Endothelial cell of umbilical vein (primary cell): ENCODE measurements around the gene PRPF31. TPM values are rescaled to one million over a fixed set of nuclear protein-coding genes. Genes with fewer than 3 reads are reported as not detected.

Source experiments
- BruUV-seq: library from RNA; stranded (reverse); fragments of 400-500 nt; replicated peaks from 2 replicates; lab custom pipeline; 2021; lab: Mats Ljungman, UMichigan
- CTCF ChIA-PET: fragments of 300-600, 350-600 bp; sonication (Branson Sonifier 250); formaldehyde crosslinking; loops from one replicate; lab custom pipeline; 2021; ENCODE audit warnings: antibody characterized with exemption, inconsistent platforms; lab: Charles Lee
- POLR2A ChIA-PET: fragments of 300-600, 350-600 bp; sonication (Branson Sonifier 250); formaldehyde crosslinking; loops from one replicate; lab custom pipeline; 2021; ENCODE audit warnings: antibody characterized with exemption, inconsistent platforms; lab: Charles Lee
- DNase-seq: peaks from one replicate; pipeline ENCODE4 v3.0.0-alpha.2; 2011; ENCODE audit warnings: low read depth, low spot score
- FAIRE-seq: peaks from 2 replicates; lab custom pipeline; 2011; peaks lifted over from hg19 to GRCh38; lab: Jason Lieb, UNC
- H2AFZ ChIP-seq: 2 replicates; pipeline ENCODE4 v1.6.0; 2012; ENCODE audit warnings: low read depth, low read length, control low read depth, inconsistent platforms
- H3K27ac ChIP-seq: 2 replicates; pipeline ENCODE4 v1.5.1; 2011; ENCODE audit warnings: low read depth, mild to moderate bottlenecking, control low read depth, low read length, moderate library complexity; ENCODE audit not compliant: insufficient read depth
- H3K27me3 ChIP-seq, 2 experiments: 2 replicates each; pipeline versions ENCODE4 v1.6.0 to v1.6.1; 2011; ENCODE audit warnings: low read length in 2 of 2, mixed read lengths in 1 of 2; ENCODE audit not compliant: control insufficient read depth in 2 of 2, insufficient read depth in 2 of 2
- H3K36me3 ChIP-seq, 2 experiments: 2 replicates in 1 of 2; 3 replicates in 1 of 2; pipeline ENCODE4 v1.5.1; 2011; ENCODE audit warnings: low read length in 2 of 2, mild to moderate bottlenecking in 1 of 2, moderate library complexity in 1 of 2; ENCODE audit not compliant: control insufficient read depth in 2 of 2, insufficient read depth in 2 of 2; ENCODE audit errors: extremely low read depth in 1 of 2
- H3K4me1 ChIP-seq: 3 replicates; pipeline ENCODE4 v1.5.1; 2011; ENCODE audit warnings: mild to moderate bottlenecking, low read length; ENCODE audit not compliant: control insufficient read depth, insufficient read depth; ENCODE audit errors: extremely low read depth
- H3K4me2 ChIP-seq: 2 replicates; pipeline ENCODE4 v1.6.1; 2011; ENCODE audit warnings: low read length, control low read depth, mixed read lengths; ENCODE audit not compliant: insufficient read depth
- H3K4me3 ChIP-seq, 3 experiments: fragments of 200-600 bp in 1 of 3; sonication (generic), shearing (Covaris generic) in 1 of 3; replicated peaks in 1 of 3; 2 replicates each; pipeline ENCODE4 v1.5.1; 2011 to 2016; ENCODE audit warnings: control low read depth in 3 of 3, low read length in 3 of 3, mild to moderate bottlenecking in 2 of 3, inconsistent platforms in 1 of 3, low read depth in 1 of 3, moderate library complexity in 1 of 3; ENCODE audit not compliant: insufficient read depth in 1 of 3
- H3K79me2 ChIP-seq: 2 replicates; pipeline ENCODE4 v1.6.0; 2012; ENCODE audit warnings: low read length, inconsistent platforms; ENCODE audit not compliant: control insufficient read depth, insufficient read depth
- H3K9ac ChIP-seq: replicated peaks from 2 replicates; pipeline ENCODE3; 2011; ENCODE audit warnings: low read length, control low read depth; ENCODE audit not compliant: insufficient read depth; ENCODE audit errors: extremely low read depth
- H3K9me1 ChIP-seq: replicated peaks from 3 replicates; pipeline ENCODE4 v1.6.0; 2011; ENCODE audit warnings: mild to moderate bottlenecking, low read length; ENCODE audit not compliant: control insufficient read depth, insufficient read depth; ENCODE audit errors: extremely low read depth
- H3K9me3 ChIP-seq: replicated peaks from 2 replicates; pipeline ENCODE4 v1.5.1; 2012; ENCODE audit warnings: low read length, inconsistent platforms; ENCODE audit not compliant: control insufficient read depth, insufficient read depth
- H4K20me1 ChIP-seq: replicated peaks from 2 replicates; pipeline ENCODE3; 2011; ENCODE audit warnings: mild to moderate bottlenecking, low read length; ENCODE audit not compliant: control insufficient read depth, insufficient read depth; ENCODE audit errors: extremely low read depth
- EZH2 ChIP-seq: IDR thresholded peaks from 2 replicates; pipeline ENCODE4 v1.6.1; 2012; ENCODE audit warnings: borderline replicate concordance, low read depth, mild to moderate bottlenecking, moderate library complexity, low read length, inconsistent platforms; ENCODE audit not compliant: severe bottlenecking
- FOS ChIP-seq: IDR thresholded peaks from 2 replicates; pipeline ENCODE4 v1.6.1; 2011; ENCODE audit warnings: mild to moderate bottlenecking, low read length, moderate library complexity, borderline replicate concordance; ENCODE audit not compliant: insufficient read depth
- GATA2 ChIP-seq: IDR thresholded peaks from 2 replicates; pipeline ENCODE4 v1.7.0; 2011; ENCODE audit warnings: low read depth, mild to moderate bottlenecking, moderate library complexity, mixed read lengths, low read length; ENCODE audit not compliant: insufficient read length, insufficient read depth
- MYC ChIP-seq: IDR thresholded peaks from one replicate; pipeline ENCODE4 v1.6.1; 2011; ENCODE audit warnings: mild to moderate bottlenecking, low read depth, low read length
- POLR2AphosphoS5 ChIP-seq: IDR thresholded peaks from 2 replicates; pipeline ENCODE4 v1.6.1; 2012; ENCODE audit warnings: low read depth, mild to moderate bottlenecking, control low read depth, low read length, moderate library complexity; ENCODE audit not compliant: insufficient read depth
- dilution Hi-C: fragments of 300-500 bp; cut with MboI; formaldehyde crosslinking; loops from one replicate; pipeline ENCODE4 v1.15.0; 2019; ENCODE audit warnings: low sequenced_read_pairs; ENCODE audit not compliant: extremely low pct_ligation_motif_present
- intact Hi-C: fragments of 100-400 bp; cut with micrococcal nuclease; formaldehyde crosslinking; loops from one replicate; pipeline ENCODE4 v1.10.0; 2022
- polyA plus RNA-seq, 4 experiments: library from polyadenylated mRNA; depleted of rRNA in 3 of 4; stranded (reverse) in 3 of 4; unstranded in 1 of 4; fragments of >200 nt; gene quantifications; 2 replicates each; pipeline versions ENCODE4 v1.2.1 to v1.2.3, GENCODE V29; 2011 to 2012; ENCODE audit warnings: missing spikeins in 1 of 4
- total RNA-seq: library from RNA; stranded (reverse); gene quantifications from 2 replicates; pipeline ENCODE4 v1.2.3, GENCODE V29; 2021
- TF ChIP-seq, protein P1 (sequence below), 2 donors: IDR thresholded peaks; 1 replicate in 1 of 2; 2 replicates in 1 of 2; pipeline ENCODE4 v1.5.1; 2011; ENCODE audit warnings: low read length in 2 of 2, mild to moderate bottlenecking in 2 of 2, moderate library complexity in 2 of 2, control low read depth in 1 of 2, inconsistent platforms in 1 of 2, low read depth in 1 of 2; ENCODE audit not compliant: insufficient read depth in 1 of 2; ENCODE audit errors: extremely low read depth in 1 of 2
- TF ChIP-seq, protein P2 (sequence below): IDR thresholded peaks from 2 replicates; pipeline ENCODE4 v1.6.1; 2011; ENCODE audit not compliant: insufficient read depth, insufficient read length

PRPF31 gene
- total and polyA plus RNA-seq, 2 donors (not counting 3 experiments of a cell fraction or from before 2014, with no cell fraction given): 76.2 to 101 TPM

- H3K27me3 ChIP-seq: no peaks in the 10 kb centered on the region
- intact Hi-C loops (no loop called here), dilution Hi-C loops (no loop called here)
- TF ChIP-seq, protein P1, sequence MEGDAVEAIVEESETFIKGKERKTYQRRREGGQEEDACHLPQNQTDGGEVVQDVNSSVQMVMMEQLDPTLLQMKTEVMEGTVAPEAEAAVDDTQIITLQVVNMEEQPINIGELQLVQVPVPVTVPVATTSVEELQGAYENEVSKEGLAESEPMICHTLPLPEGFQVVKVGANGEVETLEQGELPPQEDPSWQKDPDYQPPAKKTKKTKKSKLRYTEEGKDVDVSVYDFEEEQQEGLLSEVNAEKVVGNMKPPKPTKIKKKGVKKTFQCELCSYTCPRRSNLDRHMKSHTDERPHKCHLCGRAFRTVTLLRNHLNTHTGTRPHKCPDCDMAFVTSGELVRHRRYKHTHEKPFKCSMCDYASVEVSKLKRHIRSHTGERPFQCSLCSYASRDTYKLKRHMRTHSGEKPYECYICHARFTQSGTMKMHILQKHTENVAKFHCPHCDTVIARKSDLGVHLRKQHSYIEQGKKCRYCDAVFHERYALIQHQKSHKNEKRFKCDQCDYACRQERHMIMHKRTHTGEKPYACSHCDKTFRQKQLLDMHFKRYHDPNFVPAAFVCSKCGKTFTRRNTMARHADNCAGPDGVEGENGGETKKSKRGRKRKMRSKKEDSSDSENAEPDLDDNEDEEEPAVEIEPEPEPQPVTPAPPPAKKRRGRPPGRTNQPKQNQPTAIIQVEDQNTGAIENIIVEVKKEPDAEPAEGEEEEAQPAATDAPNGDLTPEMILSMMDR (IDR thresholded peaks at IDR 0.05; ENCODE audit: extremely low read depth in 1 of 2, insufficient read depth in 1 of 2, low read depth in 1 of 2, low read length in 2 of 2): no peak
- TF ChIP-seq EZH2 (no peak), MYC (no peak), GATA2 (no peak), POLR2AphosphoS5 (no peak), FOS (no peak)
- TF ChIP-seq, protein P2, sequence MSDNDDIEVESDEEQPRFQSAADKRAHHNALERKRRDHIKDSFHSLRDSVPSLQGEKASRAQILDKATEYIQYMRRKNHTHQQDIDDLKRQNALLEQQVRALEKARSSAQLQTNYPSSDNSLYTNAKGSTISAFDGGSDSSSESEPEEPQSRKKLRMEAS: no peak
- H4K20me1 ChIP-seq: no peaks in the 10 kb centered on the region
- no peak for FAIRE-seq
- H3K9me3 ChIP-seq: no peaks in the 10 kb centered on the region
- H3K27ac ChIP-seq: no peak overlapping the region
- H3K79me2 ChIP-seq: no peaks in the 10 kb centered on the region
- no peak overlapping the region for H2AFZ ChIP-seq
- H3K9ac ChIP-seq: no peak overlapping the region
- ChIA-PET CTCF (no interaction called here), POLR2A (interaction anchor here (1.0 kb wide), 1 partner anchor 12 kb away, joined by 4 read pairs; no protein-coding TSS in a partner anchor)
- H3K4me3 ChIP-seq: no peak overlapping the region
- no TSS peak for BruUV-seq
- no peaks in the 10 kb centered on the region for H3K9me1 ChIP-seq
- H3K4me1 ChIP-seq: no peaks in the 10 kb centered on the region
- peaks cover 11 to 61% of the 10 kb centered on the region in 2 experiments for H3K36me3 ChIP-seq
- no peak for DNase-seq
- H3K4me2 ChIP-seq: no peak overlapping the region
Observed at GRCh38 chr19:54124393-54124792, 8.8 kb downstream of the PRPF31 start.
